ENCODE data around the gene IQCK.
A peak's percentile ranks its signal among the peaks of the same experiment; 100 is the strongest.
"Not testable (repeated sequence)": the region's sequence is repeated elsewhere in the genome, so short reads cannot be mapped to it uniquely, and the experiment has no call there.

The IQCK gene, protein sequence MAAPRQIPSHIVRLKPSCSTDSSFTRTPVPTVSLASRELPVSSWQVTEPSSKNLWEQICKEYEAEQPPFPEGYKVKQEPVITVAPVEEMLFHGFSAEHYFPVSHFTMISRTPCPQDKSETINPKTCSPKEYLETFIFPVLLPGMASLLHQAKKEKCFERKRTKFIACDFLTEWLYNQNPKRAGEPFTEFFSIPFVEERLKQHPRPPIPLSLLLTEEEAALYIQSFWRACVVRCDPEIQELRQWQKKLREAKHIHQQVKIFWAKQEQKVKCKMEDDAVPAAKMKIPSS

DNA sequence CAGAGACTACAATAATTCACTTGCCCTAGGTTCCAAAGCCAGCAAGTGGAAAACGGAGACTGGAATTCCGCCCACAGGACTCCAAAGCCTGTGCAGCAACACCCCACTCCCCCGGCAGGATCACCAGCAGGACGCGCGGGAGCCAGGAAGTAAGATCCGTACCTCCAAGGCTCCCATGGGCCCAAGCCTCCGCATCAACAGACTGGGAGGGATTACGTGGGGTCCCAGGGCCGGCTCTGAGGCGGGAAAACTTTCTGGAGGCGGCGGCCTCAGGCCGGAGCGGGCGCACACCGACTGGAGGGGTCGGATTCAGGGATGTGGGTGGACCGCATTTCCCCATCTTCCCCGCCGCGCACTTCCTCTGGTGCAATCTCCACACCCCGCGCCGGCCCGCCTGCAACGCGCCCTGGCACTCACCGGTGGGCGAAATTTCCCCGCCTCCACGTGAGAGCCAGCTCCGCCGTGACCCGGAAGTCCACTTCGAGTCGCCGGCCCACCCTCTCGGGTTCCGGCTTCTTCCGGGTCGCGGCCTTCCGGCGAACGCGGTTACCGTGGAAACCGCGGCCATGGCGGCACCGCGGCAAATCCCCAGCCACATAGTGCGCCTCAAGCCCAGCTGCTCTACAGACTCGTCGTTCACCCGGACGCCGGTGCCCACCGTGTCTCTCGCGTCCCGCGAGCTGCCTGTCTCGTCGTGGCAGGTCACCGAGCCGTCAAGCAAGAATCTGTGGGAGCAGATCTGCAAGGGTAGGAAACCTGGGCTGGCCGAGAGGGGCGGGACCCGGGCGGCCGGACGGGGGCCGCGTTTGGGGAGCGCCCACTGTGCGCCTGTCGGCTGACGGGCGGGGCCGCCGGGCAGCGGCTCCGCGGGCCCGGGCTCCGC is at the start of gene IQCK, which contains the start of gene KNOP1:
Gene IQCK, plus strand, starts transcription at position 531 of the 883 bp plus-strand sequence. Its CDS starts 36 bp downstream, at position 567.
Gene KNOP1, minus strand, starts transcription at position 487 of the 883 bp plus-strand sequence. CDS start 3,192 bp downstream, outside the sequence.
- peak; percentile 75 to 81 for DNase-seq (ENCODE audit: low read depth in 2 of 2, low spot score in 1 of 2)

DNA sequence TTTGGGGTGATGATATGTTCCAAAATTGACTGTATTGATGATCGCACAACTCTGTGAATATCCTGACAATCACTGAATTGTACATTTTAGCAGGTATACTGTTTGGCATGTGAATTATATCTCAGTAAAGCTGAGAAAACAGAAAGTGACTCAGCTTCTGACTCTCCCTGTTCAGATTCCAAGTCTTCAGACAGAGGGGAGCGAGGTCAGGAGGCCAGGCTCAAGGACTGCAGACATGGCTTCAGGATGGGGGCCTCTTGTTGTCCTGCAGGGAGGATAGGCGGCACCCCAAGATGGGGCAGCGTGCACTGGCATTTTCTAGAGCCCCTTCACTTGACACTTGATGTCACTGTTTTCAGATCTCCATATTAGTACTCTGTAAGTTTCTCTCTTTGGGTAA is 45.7 kb upstream of the IQCK start:
- DNase-seq (ENCODE audit: low read depth in 2 of 2, low spot score in 1 of 2) = no peak

DNA sequence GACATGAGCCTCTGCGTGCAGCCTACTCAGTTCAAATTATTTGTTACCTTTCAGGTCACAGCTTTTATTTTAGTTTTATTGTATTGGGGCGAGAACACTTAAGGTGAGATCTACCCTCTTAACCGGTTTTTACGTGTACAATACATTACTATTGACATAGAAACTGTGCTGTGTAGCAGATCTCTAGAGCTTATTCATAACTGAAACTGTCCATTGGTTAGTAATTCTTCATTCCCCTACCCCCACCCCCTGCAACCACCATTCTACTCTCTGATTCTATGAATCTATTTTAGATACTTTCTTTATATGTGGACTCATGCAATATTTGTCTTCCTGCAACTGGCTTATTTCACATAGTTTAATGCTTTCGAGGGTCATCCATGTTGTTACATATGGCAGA is 43.6 kb upstream of the IQCK start:
- no peak for DNase-seq (ENCODE audit: low read depth in 2 of 2, low spot score in 1 of 2)

DNA sequence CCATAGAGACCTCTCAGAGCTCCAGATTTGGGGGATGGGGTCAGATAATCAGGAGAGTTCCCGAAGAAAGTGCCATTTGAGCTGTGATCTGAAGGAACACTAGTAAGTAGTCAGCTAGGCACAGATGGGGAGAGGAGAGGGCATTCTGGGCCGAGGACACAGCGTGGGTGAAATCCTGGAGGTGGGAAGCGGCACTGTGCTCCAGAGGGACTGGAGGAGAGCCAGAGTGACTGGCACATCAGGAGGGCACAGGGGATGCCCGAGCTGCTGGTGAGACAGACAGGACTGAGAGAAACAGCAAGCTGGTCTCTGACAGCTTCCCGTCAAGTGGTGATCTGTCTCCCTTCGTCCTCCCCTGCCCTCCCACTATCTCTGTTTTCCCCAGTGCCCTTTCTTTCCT is 40.7 kb upstream of the IQCK start:
- DNase-seq (ENCODE audit: low read depth in 2 of 2, low spot score in 1 of 2) = no peak

DNA sequence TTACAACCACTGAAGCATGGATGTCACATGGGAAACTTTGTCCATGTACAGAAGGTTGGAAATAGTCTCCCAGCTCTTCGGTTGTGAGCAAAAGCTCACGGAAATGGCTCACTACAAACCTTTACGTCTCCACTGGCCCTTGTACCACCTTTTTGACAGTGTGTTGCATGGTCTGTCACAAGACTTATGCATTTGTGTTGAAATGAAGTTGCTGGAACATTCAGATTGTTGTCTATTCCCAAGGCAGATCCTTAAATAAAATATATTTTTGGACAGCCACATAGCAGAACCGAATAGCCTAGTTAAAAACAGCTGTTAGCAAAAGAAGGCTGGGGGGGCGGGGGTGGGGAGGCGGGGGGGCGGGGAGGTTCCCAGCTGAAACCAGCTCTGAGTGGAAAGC is 39.3 kb upstream of the IQCK start:
- DNase-seq (ENCODE audit: low read depth in 2 of 2, low spot score in 1 of 2) = no peak

DNA sequence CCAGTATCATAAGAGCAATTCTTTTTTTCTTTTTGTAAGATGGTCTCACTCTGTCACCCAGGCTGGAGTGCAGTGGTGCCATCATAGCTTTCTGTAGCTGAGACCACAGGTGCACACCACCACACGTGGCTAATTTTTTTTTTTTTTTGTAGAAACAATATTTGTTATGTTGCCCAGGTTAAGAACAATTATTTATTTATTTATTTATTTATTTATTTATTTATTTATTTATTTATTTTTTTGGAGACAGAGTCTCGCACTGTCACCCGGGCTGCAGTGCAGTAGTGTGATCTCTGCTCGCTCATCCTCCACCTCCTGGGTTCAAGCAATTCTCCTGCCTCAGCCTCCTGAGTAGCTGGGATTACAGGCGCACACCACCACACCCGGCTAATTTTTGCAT is 38.8 kb upstream of the IQCK start:
- DNase-seq (ENCODE audit: low read depth in 2 of 2, low spot score in 1 of 2) = not testable (repeated sequence)

DNA sequence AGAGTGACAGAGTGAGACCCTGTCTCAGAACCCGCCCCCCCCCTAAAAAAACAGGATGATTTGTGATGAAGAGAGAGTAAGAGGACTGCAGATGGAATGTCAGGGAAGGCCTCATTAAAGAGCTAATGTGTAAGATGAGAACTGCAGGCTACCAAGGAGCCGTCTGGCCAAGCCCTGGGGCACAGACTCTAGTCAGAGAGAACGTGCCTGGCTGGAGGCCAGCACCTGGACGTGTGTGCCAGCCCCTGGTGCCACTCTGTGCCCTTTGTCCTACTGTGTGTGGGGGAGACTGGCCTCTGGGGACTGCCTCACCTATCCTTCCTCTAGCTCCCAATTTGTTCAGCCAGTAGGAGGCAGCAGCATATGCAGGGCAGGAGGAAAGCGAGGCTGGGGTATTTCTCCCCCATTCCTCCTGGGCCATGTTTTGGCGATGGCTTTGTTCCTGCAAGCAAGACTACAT is 37.2 kb upstream of the IQCK start:
- no peak for DNase-seq (ENCODE audit: low read depth in 2 of 2, low spot score in 1 of 2)

DNA sequence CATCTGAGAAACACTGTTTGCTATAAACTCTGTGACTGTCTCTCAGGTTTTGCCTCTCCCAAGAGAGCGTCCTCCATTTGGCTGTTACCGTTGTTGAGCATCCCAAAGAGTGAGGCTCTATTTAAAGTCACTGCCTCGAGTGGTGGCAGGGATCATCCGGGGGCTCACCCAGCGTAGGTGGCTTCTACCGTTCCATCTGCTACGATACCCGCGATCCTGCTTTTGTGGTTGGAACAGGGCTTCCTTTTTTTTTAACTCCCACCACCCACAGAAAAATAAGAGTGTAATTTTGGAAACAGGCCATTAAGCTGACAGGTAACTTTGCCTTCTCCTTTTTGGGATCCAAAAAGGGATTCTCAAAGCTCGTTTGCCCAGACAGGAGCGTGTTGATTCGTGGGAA is 36.4 kb upstream of the IQCK start:
- DNase-seq (ENCODE audit: low read depth in 2 of 2, low spot score in 1 of 2) = no peak

DNA sequence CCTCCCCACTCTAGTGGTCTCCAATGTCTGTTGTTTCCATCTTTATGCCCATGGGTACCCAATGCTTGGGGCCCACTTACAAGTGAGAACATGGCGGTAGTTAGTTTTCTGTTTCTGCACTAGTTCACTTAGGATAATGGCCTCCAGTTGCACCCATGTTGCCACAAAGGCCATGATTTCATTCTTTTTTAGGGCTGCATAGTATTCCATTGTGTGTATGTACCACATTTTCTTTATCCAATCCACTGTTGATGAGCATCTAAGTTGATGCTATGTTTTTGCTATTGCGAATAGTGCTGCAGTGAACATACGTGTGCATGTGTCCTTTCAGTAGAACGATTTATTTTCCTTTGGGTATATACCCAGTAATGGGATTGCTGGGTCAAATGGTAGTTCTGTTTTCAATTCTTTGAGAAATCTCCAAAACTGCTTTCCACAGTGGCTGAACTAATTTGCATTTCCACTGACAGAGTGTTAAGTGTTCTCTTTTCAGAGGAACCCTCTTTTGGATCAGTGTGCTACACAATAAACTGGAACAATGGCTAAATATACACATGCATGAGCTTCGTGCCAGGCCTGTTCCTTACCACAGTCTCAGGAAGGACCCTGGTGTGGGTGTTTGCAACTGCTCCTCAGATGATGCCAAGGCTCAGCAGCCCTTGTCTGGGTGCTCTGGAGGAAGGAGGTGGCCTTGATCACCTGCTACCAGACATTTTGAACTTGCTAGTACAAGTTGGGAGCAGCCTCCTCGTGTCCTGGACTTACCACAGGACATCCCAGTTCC is 34.4 kb upstream of the IQCK start:
- DNase-seq (ENCODE audit: low read depth in 2 of 2, low spot score in 1 of 2) = no peak

DNA sequence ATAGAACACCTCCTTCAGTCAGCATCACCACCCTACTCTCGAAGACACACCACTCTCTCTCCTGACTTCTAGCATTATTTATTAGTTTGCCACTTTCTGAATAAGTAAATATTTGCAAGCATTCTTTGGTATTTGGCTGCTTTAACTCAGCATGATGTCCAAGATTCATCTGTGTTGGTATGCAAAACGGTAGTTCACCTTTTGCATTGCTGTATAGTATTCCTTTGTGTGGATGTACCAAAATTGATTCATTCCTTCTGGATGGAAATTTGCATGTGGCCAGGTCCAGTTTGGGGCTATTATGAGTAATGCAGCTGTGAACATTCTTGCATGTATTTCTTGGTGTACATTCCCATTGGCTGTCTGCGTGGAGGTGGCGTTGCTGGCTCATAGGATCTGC is 32.9 kb upstream of the IQCK start:
- DNase-seq (ENCODE audit: low read depth in 2 of 2, low spot score in 1 of 2) = no peak

DNA sequence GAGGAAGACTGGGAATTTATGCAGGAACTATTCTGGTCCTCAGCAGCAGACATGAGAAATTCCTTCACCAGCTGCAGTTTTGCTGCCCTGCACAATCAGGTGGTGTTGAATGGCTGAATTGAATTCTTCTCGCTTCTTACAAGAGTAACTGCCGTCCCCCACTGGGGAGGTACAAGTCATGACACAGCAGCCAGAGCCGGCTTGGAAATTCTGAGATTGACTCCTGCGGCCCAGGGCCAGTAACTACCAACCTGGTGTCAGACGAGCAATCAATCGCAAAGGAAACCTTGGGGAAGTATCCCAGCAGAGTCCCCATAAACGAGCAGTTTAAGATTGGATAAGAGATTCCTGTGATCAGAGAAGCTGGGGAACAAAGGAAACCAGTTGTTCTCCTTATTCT is 30.8 kb upstream of the IQCK start:
- DNase-seq (ENCODE audit: low read depth in 2 of 2, low spot score in 1 of 2) = no peak

DNA sequence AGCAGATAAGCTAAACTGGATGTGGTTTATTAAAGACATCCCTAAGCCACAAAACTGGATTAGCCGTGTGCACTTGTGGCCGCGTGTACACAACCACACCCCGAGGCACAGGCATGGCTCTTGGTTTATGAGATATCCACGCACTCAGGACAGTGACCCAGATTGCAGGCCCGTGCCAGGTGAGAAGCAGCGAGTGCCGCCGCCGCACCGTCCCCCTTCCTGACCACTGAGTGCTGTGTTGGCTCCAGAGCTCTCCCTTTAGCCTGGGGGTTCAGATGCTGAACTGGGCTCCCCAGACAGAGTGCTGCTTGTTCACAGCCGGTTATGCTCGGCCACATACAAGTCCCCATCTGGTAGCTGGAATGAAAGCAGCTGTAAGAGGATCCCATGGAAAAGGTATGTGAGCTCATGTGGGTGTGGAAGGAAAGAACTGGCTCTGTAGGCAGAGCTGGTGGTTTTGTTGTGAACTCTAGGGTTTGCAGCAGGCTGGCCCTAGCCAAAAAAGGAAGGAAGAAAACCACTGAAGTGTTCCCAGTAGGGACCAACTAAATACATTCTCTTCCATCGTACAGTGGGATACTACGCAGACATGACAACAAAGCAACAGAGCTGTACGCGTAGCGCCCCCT is 29.6 kb upstream of the IQCK start:
- no peak for DNase-seq (ENCODE audit: low read depth in 2 of 2, low spot score in 1 of 2)

DNA sequence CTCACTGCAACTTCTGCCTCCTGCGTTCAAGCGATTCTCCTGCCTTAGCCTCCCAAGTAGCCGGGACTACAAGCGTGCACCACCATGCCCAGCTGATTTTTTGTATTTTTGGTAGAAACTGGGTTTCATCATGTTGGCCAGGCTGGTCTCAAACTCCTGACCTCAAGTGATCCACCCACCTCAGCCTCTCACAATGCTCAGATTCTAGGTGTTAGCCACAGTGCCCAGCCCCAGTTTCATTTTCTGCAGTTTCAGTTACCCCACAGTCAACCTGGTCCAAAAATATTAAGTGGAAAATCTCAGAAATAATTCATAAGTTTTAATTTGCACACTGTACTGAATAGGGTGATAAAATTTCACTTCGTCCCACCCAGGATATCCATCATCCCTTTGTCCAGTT is 28.7 kb upstream of the IQCK start:
- DNase-seq (ENCODE audit: low read depth in 2 of 2, low spot score in 1 of 2) = no peak

DNA sequence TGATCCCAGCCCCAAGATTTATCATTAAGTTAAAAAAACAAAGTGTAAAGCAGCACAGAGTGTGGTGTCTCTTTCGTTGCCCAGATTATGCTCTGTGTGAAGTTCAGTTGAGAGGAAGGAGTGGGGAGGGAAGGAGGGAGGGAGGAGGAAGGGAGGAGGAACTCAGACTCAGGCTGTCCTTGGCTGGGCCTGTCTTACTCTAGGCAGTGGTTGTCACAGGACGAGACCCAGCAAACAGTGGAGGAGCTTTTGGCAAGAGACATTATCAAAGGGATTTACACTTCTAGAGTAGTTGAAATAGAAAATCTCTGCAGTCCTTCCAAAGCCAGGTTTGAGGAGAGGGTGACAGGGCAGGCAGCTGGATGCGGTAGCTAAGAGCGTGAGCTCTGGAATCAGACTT is 27.9 kb upstream of the IQCK start:
- no peak for DNase-seq (ENCODE audit: low read depth in 2 of 2, low spot score in 1 of 2)

DNA sequence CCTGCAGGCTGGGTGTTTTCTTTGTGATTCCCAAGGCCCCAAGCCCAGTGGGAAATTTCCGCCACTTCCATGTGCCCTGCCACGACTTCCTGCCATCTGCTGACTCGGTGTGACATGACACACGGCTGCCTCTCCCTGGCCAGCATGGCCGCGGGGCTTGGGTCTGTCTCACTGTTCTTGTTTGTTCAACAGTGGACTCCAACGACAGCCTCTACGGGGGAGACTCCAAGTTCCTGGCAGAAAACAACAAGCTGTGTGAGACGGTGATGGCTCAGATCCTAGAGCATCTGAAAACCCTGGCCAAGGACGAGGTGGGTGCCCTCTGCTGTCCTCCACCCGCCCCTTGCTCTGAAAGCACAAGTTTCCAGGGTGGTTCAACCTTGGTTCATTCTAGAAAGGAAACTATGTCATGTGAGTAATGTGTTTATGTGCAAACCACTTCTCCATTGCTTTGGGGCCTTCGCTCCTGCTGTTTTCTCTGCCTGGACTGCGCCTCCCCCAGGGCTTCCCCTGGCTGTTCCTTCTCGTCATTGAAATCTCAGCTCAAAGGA is 26.8 kb upstream of the IQCK start:
- no peak for DNase-seq (ENCODE audit: low read depth in 2 of 2, low spot score in 1 of 2)

DNA sequence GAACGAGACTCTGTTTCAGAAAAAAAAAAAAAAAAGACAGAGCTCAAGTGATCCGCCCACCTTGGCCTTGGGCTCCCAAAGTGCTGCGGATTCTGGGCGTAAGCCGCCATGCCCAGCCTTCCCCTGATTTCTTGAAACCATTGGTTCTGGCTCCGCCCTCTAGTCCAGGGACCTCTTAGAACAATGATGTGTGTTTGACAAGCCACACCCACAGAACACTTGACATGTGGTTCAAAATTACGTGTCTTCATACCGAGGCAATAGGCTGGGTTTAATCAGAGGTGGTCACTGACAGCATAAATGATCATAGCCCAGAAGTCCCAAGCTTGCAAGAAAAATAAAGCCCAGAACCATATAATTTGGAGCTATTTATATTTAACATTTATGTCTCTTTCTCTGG is 23.1 kb upstream of the IQCK start:
- DNase-seq (ENCODE audit: low read depth in 2 of 2, low spot score in 1 of 2) = no peak

DNA sequence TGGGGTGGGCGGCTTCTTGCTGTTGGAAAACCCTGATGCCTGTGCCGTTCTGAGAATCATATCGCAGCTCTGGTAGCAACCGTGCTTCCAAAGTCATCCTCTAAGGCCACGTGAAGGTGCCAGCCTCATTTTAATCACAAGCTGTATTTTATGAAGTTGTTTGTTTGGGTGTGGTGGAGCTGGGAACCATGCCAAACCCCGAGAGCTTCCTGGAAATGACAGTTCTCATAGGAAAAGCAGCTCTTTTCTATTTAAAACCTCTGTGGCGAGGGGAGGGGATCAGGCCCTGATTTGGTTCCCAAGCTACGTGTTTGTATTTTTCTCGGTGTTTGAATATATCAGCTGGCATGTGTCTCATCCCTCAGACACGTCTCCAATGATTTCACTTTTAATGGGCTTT is 21.7 kb upstream of the IQCK start:
- peak; percentile 6 to 11 for DNase-seq (ENCODE audit: low read depth in 2 of 2, low spot score in 1 of 2)

DNA sequence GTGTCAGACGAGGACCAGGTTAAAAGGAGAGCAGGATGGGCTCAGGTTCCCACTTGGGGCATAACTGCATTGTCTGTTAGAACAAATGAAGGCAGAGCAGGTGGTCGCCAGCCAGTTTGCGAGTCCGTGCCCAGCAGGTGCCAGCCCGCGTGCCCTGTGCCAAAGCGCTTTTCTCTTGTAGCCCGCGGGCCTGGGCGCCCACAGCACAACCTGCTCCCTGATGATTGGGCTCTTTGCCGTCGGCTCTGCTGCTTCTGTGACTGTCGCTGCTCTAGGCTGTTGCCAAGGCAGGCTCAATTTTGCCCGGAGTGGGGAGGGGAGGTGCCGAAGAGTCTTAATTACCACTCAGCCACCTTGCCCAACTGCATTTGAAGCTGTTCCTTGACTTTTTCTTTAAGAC is 21.1 kb upstream of the IQCK start:
- DNase-seq (ENCODE audit: low read depth in 2 of 2, low spot score in 1 of 2) = no peak

DNA sequence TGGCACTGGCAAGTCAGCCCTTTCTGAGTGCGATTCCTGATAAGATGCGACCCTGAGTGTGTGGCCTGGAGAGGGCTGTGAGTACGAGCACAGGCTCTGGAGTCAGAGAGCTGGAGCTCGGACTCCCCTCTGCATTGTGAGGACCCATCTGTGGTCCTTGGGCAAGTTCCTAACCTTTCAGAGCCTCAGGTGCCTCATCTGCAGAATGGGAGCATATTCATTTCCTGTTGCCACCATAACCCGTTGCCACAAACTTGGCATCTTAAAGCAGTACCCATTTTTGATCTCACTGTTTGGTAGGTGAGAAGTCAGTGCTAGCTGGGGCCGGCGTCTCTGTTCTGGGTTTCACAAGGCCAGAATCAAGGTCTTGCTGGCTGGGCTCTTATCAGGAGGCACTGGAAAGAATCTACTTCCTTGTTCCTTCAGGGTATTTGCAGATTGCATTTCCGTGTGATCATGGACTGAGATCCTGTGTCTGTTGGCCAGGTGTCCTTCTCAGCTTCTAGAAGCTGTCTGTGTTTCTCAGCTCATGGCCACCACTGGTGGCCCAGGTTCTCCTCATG is 20.2 kb upstream of the IQCK start:
- no peak for DNase-seq (ENCODE audit: low read depth in 2 of 2, low spot score in 1 of 2)

Measured in stimulated activated CD8-positive, alpha-beta memory T cell treated with anti-CD3 and anti-CD28 coated beads, Interleukin-4, amount 100 ng/mL, for 4 hours (primary cell).